K562 (cell line): ENCODE results near the gene TACC3. TPM values are rescaled to one million over a fixed set of nuclear protein-coding genes. Genes with fewer than 3 reads are reported as not detected.

Source experiments
- CREB3 ChIP-seq: fragments of 450-650 bp; conservative IDR thresholded peaks from 2 replicates; pipeline ENCODE4 v1.6.1; 2016; ENCODE audit warnings: missing genetic modification characterization, low read depth, mild to moderate bottlenecking, missing compliant biosample characterization, moderate library complexity
- ERF ChIP-seq: fragments of 450-650 bp; formaldehyde crosslinking; IDR thresholded peaks from 2 replicates; pipeline ENCODE4 v1.4.0; 2020; ENCODE audit warnings: mild to moderate bottlenecking, mixed read lengths
- GATAD2B ChIP-seq: fragments of 450-650 bp; IDR thresholded peaks from 2 replicates; pipeline ENCODE4 v1.6.1; 2017; ENCODE audit warnings: mild to moderate bottlenecking, borderline replicate concordance
- HLTF ChIP-seq: fragments of 450-650 bp; IDR thresholded peaks from 2 replicates; pipeline ENCODE4 v1.6.1; 2016
- KDM1A ChIP-seq, 2 experiments: fragments of 450-650 bp; IDR thresholded peaks; 2 replicates each; pipeline ENCODE4 v1.6.1; 2016; ENCODE audit warnings: mild to moderate bottlenecking in 2 of 2
- KLF16 ChIP-seq: IDR thresholded peaks from 2 replicates; pipeline ENCODE4 v1.6.1; 2016; ENCODE audit warnings: antibody characterized with exemption
- MIER1 ChIP-seq: fragments of 450-650 bp; IDR thresholded peaks from 2 replicates; pipeline ENCODE4 v1.6.1; 2016; ENCODE audit warnings: antibody characterized with exemption, mild to moderate bottlenecking, low read depth
- MYC ChIP-seq, 2 experiments: fragments of 250-450 bp in 1 of 2; sonication (Bioruptor Pico) in 1 of 2; IDR thresholded peaks; 2 replicates each; pipeline versions ENCODE4 v1.5.1 to v1.6.1; 2012 to 2021; ENCODE audit warnings: low read depth in 2 of 2, borderline replicate concordance in 1 of 2, improper control_type of control experiment in 1 of 2, low read length in 1 of 2, mild to moderate bottlenecking in 1 of 2, moderate library complexity in 1 of 2
- NBN ChIP-seq: fragments of 450-650 bp; IDR thresholded peaks from 2 replicates; pipeline ENCODE4 v1.6.1; 2016; ENCODE audit warnings: low read depth, mild to moderate bottlenecking
- NCOA1 ChIP-seq: fragments of 450-650 bp; IDR thresholded peaks from 2 replicates; pipeline ENCODE4 v1.6.1; 2016; ENCODE audit warnings: low read depth
- NR2C2 ChIP-seq, 2 experiments: fragments of 200-800 bp in 1 of 2; sonication (Bioruptor generic) in 1 of 2; sonication (generic) in 1 of 2; formaldehyde crosslinking in 1 of 2; IDR thresholded peaks; 2 replicates each; pipeline versions ENCODE4 v1.6.1 to v1.8.0; 2016 to 2022; ENCODE audit warnings: mild to moderate bottlenecking in 1 of 2, missing compliant biosample characterization in 1 of 2, missing genetic modification characterization in 1 of 2, missing genetic modification reagents in 1 of 2
- PKNOX1 ChIP-seq: fragments of 450-650 bp; IDR thresholded peaks from 2 replicates; pipeline ENCODE4 v1.6.1; 2016
- SIN3B ChIP-seq: fragments of 450-650 bp; IDR thresholded peaks from 2 replicates; pipeline ENCODE4 v1.6.1; 2017; ENCODE audit warnings: low read depth, mild to moderate bottlenecking, moderate library complexity
- SOX6 ChIP-seq: fragments of 450-650 bp; IDR thresholded peaks from 2 replicates; pipeline ENCODE4 v1.6.1; 2014; ENCODE audit warnings: mild to moderate bottlenecking
- ZBTB9 ChIP-seq: fragments of 450-650 bp; formaldehyde crosslinking; IDR thresholded peaks from 2 replicates; pipeline ENCODE4 v1.4.0; 2020; ENCODE audit warnings: mild to moderate bottlenecking, moderate library complexity
- ZFX ChIP-seq: sonication (generic); formaldehyde crosslinking; IDR thresholded peaks from 2 replicates; pipeline ENCODE4 v1.8.0; 2022; ENCODE audit warnings: mild to moderate bottlenecking, missing genetic modification reagents, moderate library complexity
- ZNF239 ChIP-seq: fragments of 250-450 bp; sonication (Bioruptor Pico); IDR thresholded peaks from 2 replicates; pipeline ENCODE4 v1.4.0; 2020; ENCODE audit warnings: mild to moderate bottlenecking
- ZNF277 ChIP-seq: fragments of 250-450 bp; sonication (Bioruptor Pico); IDR thresholded peaks from 2 replicates; pipeline ENCODE4 v1.8.0; 2022; ENCODE audit warnings: inconsistent platforms, mild to moderate bottlenecking, moderate library complexity, borderline replicate concordance
- ZNF311 ChIP-seq: fragments of 250-450 bp; sonication (Bioruptor Pico); IDR thresholded peaks from 2 replicates; pipeline ENCODE4 v1.4.0; 2020; ENCODE audit warnings: mild to moderate bottlenecking, moderate library complexity
- polyA plus RNA-seq, 8 experiments: library from polyadenylated mRNA; depleted of rRNA in 4 of 8; stranded (reverse) in 5 of 8; unstranded in 3 of 8; fragments of >200 nt; fragmentation: Nextera tagmentation in 2 of 8; fragmentation: Illumina TruSeq in 1 of 8; extraction: Ambion mirVana in 2 of 8; extraction: Trizol in 1 of 8; gene quantifications; 2 replicates each; pipeline versions ENCODE4 v1.2.1 to v1.2.3, GENCODE V29; 2011 to 2014; ENCODE audit warnings: inconsistent platforms in 1 of 8, missing spikeins in 1 of 8
- total RNA-seq, 7 experiments: library from RNA; depleted of rRNA in 6 of 7; stranded (reverse); fragments of >200 nt in 6 of 7; fragmentation: Illumina TruSeq in 2 of 7; extraction: Trizol in 2 of 7; gene quantifications; 2 replicates each; pipeline versions ENCODE4 v1.2.1 to v1.2.3, GENCODE V29; 2011 to 2021; ENCODE audit warnings: low replicate concordance in 1 of 7
- TF ChIP-seq, protein P1 (sequence below): IDR thresholded peaks from 2 replicates; pipeline ENCODE4 v1.6.1; 2011; ENCODE audit not compliant: insufficient read length; ENCODE audit errors: extremely low read depth

Gene TACC3
- total and polyA plus RNA-seq, 9 of the 15 experiments (the other 6 are each of a cell fraction or from before 2014, with no cell fraction given) = 1.9 to 122 (median 55.6) TPM

- TF ChIP-seq ZFX (CRISPR knock-in tag) (peak; percentile 45; the same call in 1 of the 2 replicates), ZNF239 (CRISPR knock-in tag) (no peak), ZNF311 (peak; percentile 33; the same call in 1 of the 2 replicates), KDM1A (IDR thresholded peaks at IDR 0.05) (peak; percentile 46 to 79; a peak in 3 of 4 replicates), ZBTB9 (CRISPR knock-in tag) (peak; percentile 72; the same call in 1 of the 2 replicates), GATAD2B (peak; percentile 88; the same call in 1 of the 2 replicates), SIN3B (no peak), SOX6 (peak; percentile 65; the same call in 1 of the 2 replicates), PKNOX1 (peak; percentile 30; the same call in 1 of the 2 replicates), KLF16 (peak; percentile 78), HLTF (0 out of 2 replicates have a peak, but pooled peaks have one; percentile 63), ERF (CRISPR knock-in tag) (peak; percentile 75; the same call in 1 of the 2 replicates), MIER1 (0 out of 2 replicates have a peak, but pooled peaks have one; percentile 13), NBN (peak; percentile 64; the same call in 1 of the 2 replicates), CREB3 (tag) (0 out of 2 replicates have a peak, but pooled peaks have one; percentile 33), ZNF277 (CRISPR knock-in tag) (no peak), MYC (IDR thresholded peaks at IDR 0.05; ENCODE audit: low read depth, low read length) (no peak; the same call in 1 of the 2 replicates), MYC (CRISPR knock-in tag; IDR thresholded peaks at IDR 0.05; ENCODE audit: borderline replicate concordance, low read depth) (0 out of 2 replicates have a peak, but pooled peaks have one; percentile 14), NR2C2 (CRISPR knock-in tag; IDR thresholded peaks at IDR 0.05) (no peak), NR2C2 (tag; IDR thresholded peaks at IDR 0.05) (0 out of 2 replicates have a peak, but pooled peaks have one; percentile 34), NCOA1 (peak; percentile 77; the same call in 1 of the 2 replicates)
- TF ChIP-seq, protein P1, sequence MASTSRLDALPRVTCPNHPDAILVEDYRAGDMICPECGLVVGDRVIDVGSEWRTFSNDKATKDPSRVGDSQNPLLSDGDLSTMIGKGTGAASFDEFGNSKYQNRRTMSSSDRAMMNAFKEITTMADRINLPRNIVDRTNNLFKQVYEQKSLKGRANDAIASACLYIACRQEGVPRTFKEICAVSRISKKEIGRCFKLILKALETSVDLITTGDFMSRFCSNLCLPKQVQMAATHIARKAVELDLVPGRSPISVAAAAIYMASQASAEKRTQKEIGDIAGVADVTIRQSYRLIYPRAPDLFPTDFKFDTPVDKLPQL = no peak
Observed at GRCh38 chr4:1784789-1785591, 63.7 kb downstream of the TACC3 start (continued).
